GM12891 (cell line): Measurements from ENCODE around the gene ZNF614. TPM values are rescaled to one million over a fixed set of nuclear protein-coding genes. Genes with fewer than 3 reads are reported as not detected.
"Not testable (repeated sequence)": the region's sequence is repeated elsewhere in the genome, so short reads cannot be mapped to it uniquely, and the experiment has no call there.

ENCODE experiments used
- DNase-seq: peaks from one replicate; pipeline ENCODE4 v3.0.0; 2011; ENCODE audit warnings: low spot score; ENCODE audit not compliant: insufficient read length
- FAIRE-seq: peaks from 2 replicates; lab custom pipeline; 2011; peaks lifted over from hg19 to GRCh38; lab: Jason Lieb, UNC
- PAX5 ChIP-seq: IDR thresholded peaks from 2 replicates; pipeline ENCODE4 v1.6.1; 2011; ENCODE audit warnings: low read length, moderate library complexity, mild to moderate bottlenecking; ENCODE audit not compliant: insufficient read depth, severe bottlenecking
- POLR2A ChIP-seq: IDR thresholded peaks from 2 replicates; pipeline ENCODE4 v1.6.1; 2011; ENCODE audit warnings: low read depth, low read length, control low read depth
- POLR2AphosphoS5 ChIP-seq: IDR thresholded peaks from 2 replicates; pipeline ENCODE4 v1.6.1; 2011; ENCODE audit warnings: low read depth, low read length, control low read depth
- POU2F2 ChIP-seq: IDR thresholded peaks from 2 replicates; pipeline ENCODE4 v1.6.1; 2011; ENCODE audit warnings: low read depth, mild to moderate bottlenecking, control low read depth, low read length, moderate library complexity
- SPI1 ChIP-seq: IDR thresholded peaks from 2 replicates; pipeline ENCODE4 v1.6.1; 2011; ENCODE audit warnings: low read depth, low read length, control low read depth
- TAF1 ChIP-seq: IDR thresholded peaks from 2 replicates; pipeline ENCODE4 v1.6.1; 2011; ENCODE audit warnings: low read depth, low read length, control low read depth
- polyA plus RNA-seq: library from polyadenylated mRNA; unstranded; fragments of >200 nt; gene quantifications from one replicate; pipeline ENCODE4 v1.2.1, GENCODE V29; 2012; ENCODE audit warnings: low read depth, missing spikeins, inconsistent platforms; ENCODE audit not compliant: missing spikeins

ZNF614 gene
- 4.4 TPM for polyA plus RNA-seq

- FAIRE-seq (peak; percentile 90), DNase-seq (peak; percentile 77)
- peak; percentile 30; the same call in 1 of the 2 replicates for TF ChIP-seq SPI1
- no peak for TF ChIP-seq PAX5
- TF ChIP-seq POU2F2, result peak; percentile 87
- peak; percentile 96 for TF ChIP-seq POLR2AphosphoS5
- TF ChIP-seq TAF1, result peak; percentile 84
- TF ChIP-seq POLR2A, result peak; percentile 96
Observed at GRCh38 chr19:52028027-52028779, at the start of gene ZNF614. Gene ZNF614 (minus strand): TSS chr19:52028379. CDS start chr19:52025745, 2,634 bp downstream.

- FAIRE-seq, result no peak
- no peak for TF ChIP-seq SPI1
- no peak for TF ChIP-seq TAF1
- TF ChIP-seq POLR2AphosphoS5, result no peak
- TF ChIP-seq POLR2A, result no peak
- no peak for TF ChIP-seq POU2F2
- TF ChIP-seq PAX5, result no peak
- DNase-seq, result no peak
Observed at GRCh38 chr19:52070496-52070895, 42.3 kb upstream of the ZNF614 start.

GRCh38 chr19:52069653-52070052 lies 41.5 kb upstream of the ZNF614 start:
- FAIRE-seq, result no peak
- DNase-seq, result no peak
- TF ChIP-seq SPI1 (no peak), PAX5 (no peak), TAF1 (no peak), POU2F2 (no peak), POLR2A (no peak), POLR2AphosphoS5 (no peak)

- FAIRE-seq (no peak), DNase-seq (no peak)
- no peak for TF ChIP-seq PAX5
- TF ChIP-seq POU2F2, result no peak
Observed at GRCh38 chr19:52066258-52066863, 38.2 kb upstream of the ZNF614 start.

- TF ChIP-seq PAX5 (no peak), SPI1 (no peak), POLR2AphosphoS5 (no peak), POLR2A (no peak), TAF1 (no peak), POU2F2 (no peak)
- DNase-seq, result no peak
- no peak for FAIRE-seq
Observed at GRCh38 chr19:52065399-52065798, 37.2 kb upstream of the ZNF614 start.

GRCh38 chr19:52056480-52056879 lies 28.3 kb upstream of the ZNF614 start:
- FAIRE-seq, DNase-seq: not testable (repeated sequence)

- not testable (repeated sequence) for FAIRE-seq, DNase-seq
Observed at GRCh38 chr19:52051736-52052135, 23.6 kb upstream of the ZNF614 start.

GRCh38 chr19:52048555-52049501 lies 20.6 kb upstream of the ZNF614 start, which contains the start of gene ZNF432:
Gene ZNF432 (minus strand): TSS chr19:52048838. CDS start chr19:52046868, 1,970 bp downstream.
- TF ChIP-seq SPI1 (no peak), POU2F2 (peak; percentile 29; the same call in 1 of the 2 replicates), POLR2AphosphoS5 (peak; percentile 61), POLR2A (peak; percentile 27; the same call in 1 of the 2 replicates), TAF1 (peak; percentile 60; the same call in 1 of the 2 replicates), PAX5 (no peak)
- FAIRE-seq (peak; percentile 94), DNase-seq (peak; percentile 65)

- no peak for DNase-seq
- FAIRE-seq, result no peak
- TF ChIP-seq TAF1 (no peak), POU2F2 (no peak), PAX5 (no peak), POLR2AphosphoS5 (no peak), SPI1 (no peak), POLR2A (no peak)
Observed at GRCh38 chr19:52039169-52039568, 11.0 kb upstream of the ZNF614 start.
